ENCODE measurements around the gene OSBPL8. TPM values are rescaled to one million over a fixed set of nuclear protein-coding genes. Genes with fewer than 3 reads are reported as not detected.

The OSBPL8 gene
- total RNA-seq, 1 experiment from 2014 or later: 81.7 TPM

GRCh38 chr12:76450690-76451089 is 108.9 kb downstream of the OSBPL8 start (continued):
- TF ChIP-seq PRDM15 (CRISPR knock-in tag; IDR thresholded peaks at IDR 0.05) (no peak), TEAD4 (CRISPR knock-in tag; IDR thresholded peaks at IDR 0.05) (no peak), ZNF512 (CRISPR knock-in tag; IDR thresholded peaks at IDR 0.05; ENCODE audit: borderline replicate concordance) (no peak), NFE2L1 (CRISPR knock-in tag; IDR thresholded peaks at IDR 0.05) (no peak)

GRCh38 chr12:76449993-76450392 is 109.6 kb downstream of the OSBPL8 start:
- TF ChIP-seq MAX (CRISPR knock-in tag; IDR thresholded peaks at IDR 0.05) (no peak), PRDM15 (CRISPR knock-in tag; IDR thresholded peaks at IDR 0.05) (no peak), ZNF532 (CRISPR knock-in tag; IDR thresholded peaks at IDR 0.05; ENCODE audit: borderline replicate concordance) (no peak), TEAD1 (CRISPR knock-in tag; IDR thresholded peaks at IDR 0.05) (no peak), FOXP4 (CRISPR knock-in tag; IDR thresholded peaks at IDR 0.05) (no peak), ZNF317 (CRISPR knock-in tag; IDR thresholded peaks at IDR 0.05; ENCODE audit: borderline replicate concordance, low read depth) (no peak), AR (CRISPR knock-in tag; IDR thresholded peaks at IDR 0.05) (no peak)
- ChIA-PET POLR2A (no interaction called here), CTCF (no interaction called here)
- no peaks in the 10 kb centered on the region for H3K4me1 Mint-ChIP-seq
- DNase-seq (ENCODE audit: low spot score) (no peak), ATAC-seq (no peak)
- H3K27me3 Mint-ChIP-seq (ENCODE audit: low read depth): no peaks in the 10 kb centered on the region
- H3K4me3 Mint-ChIP-seq: no peak overlapping the region
- no peak overlapping the region for H3K27ac Mint-ChIP-seq
- H3K9me3 Mint-ChIP-seq: no peaks in the 10 kb centered on the region
- H3K36me3 Mint-ChIP-seq: peaks cover 6% of the 10 kb centered on the region

Measured in WTC11 (cell line).